Measurements from ENCODE around the gene APBA2.

The APBA2 gene

GRCh38 chr15:29054171-29055045 lies 168.6 kb downstream of the APBA2 start:
- H3K36me3 ChIP-seq (ENCODE audit: control insufficient read depth in 2 of 2, insufficient read depth in 2 of 2, low read length in 2 of 2): no peaks in the 10 kb centered on the region
- H3K4me1 ChIP-seq (ENCODE audit: control insufficient read depth, insufficient read depth, low read length): no peaks in the 10 kb centered on the region
- H3K27ac ChIP-seq (ENCODE audit: low read length): no peak overlapping the region
- peaks cover 3 to 4% of the 10 kb centered on the region in 2 donors for H3K9me3 ChIP-seq (ENCODE audit: control insufficient read depth in 2 of 2, low read length in 2 of 2)
- no peaks in the 10 kb centered on the region for H3K27me3 ChIP-seq (ENCODE audit: control insufficient read depth in 1 of 2, insufficient read depth in 2 of 2, low read length in 2 of 2)
- H3K4me3 ChIP-seq (ENCODE audit: low read length in 2 of 2): no peak overlapping the region
- H3K9ac ChIP-seq (ENCODE audit: low read length in 2 of 2): no peak overlapping the region

- Histone ChIP-seq H3K4me1 (ENCODE audit: control insufficient read depth, insufficient read depth, low read length) (no peaks in the 10 kb centered on the region), H3K4me3 (ENCODE audit: low read length in 2 of 2) (no peak overlapping the region), H3K36me3 (ENCODE audit: control insufficient read depth in 2 of 2, insufficient read depth in 2 of 2, low read length in 2 of 2) (no peaks in the 10 kb centered on the region), H3K27me3 (ENCODE audit: control insufficient read depth in 1 of 2, insufficient read depth in 2 of 2, low read length in 2 of 2) (no peaks in the 10 kb centered on the region), H3K27ac (ENCODE audit: low read length) (no peak overlapping the region), H3K9ac (ENCODE audit: low read length in 2 of 2) (no peak overlapping the region), H3K9me3 (ENCODE audit: control insufficient read depth in 2 of 2, low read length in 2 of 2) (peaks cover 4 to 7% of the 10 kb centered on the region in 2 donors)
Measured at GRCh38 chr15:29055876-29056275, 170.1 kb downstream of the APBA2 start.

GRCh38 chr15:29056839-29057450 lies 171.2 kb downstream of the APBA2 start:
- Histone ChIP-seq H3K36me3 (ENCODE audit: control insufficient read depth in 2 of 2, insufficient read depth in 2 of 2, low read length in 2 of 2) (no peaks in the 10 kb centered on the region), H3K9me3 (ENCODE audit: control insufficient read depth in 2 of 2, low read length in 2 of 2) (peaks cover 4 to 7% of the 10 kb centered on the region in 2 donors), H3K4me3 (ENCODE audit: low read length in 2 of 2) (no peak overlapping the region)

GRCh38 chr15:29057856-29058255 lies 172.1 kb downstream of the APBA2 start:
- Histone ChIP-seq H3K27ac (ENCODE audit: low read length) (no peak overlapping the region), H3K27me3 (ENCODE audit: control insufficient read depth in 1 of 2, insufficient read depth in 2 of 2, low read length in 2 of 2) (peaks cover 0 to 3% of the 10 kb centered on the region in 2 donors), H3K4me1 (ENCODE audit: control insufficient read depth, insufficient read depth, low read length) (no peaks in the 10 kb centered on the region), H3K4me3 (ENCODE audit: low read length in 2 of 2) (no peak overlapping the region), H3K9me3 (ENCODE audit: control insufficient read depth in 2 of 2, low read length in 2 of 2) (peaks cover 4 to 7% of the 10 kb centered on the region in 2 donors), H3K36me3 (ENCODE audit: control insufficient read depth in 2 of 2, insufficient read depth in 2 of 2, low read length in 2 of 2) (no peaks in the 10 kb centered on the region), H3K9ac (ENCODE audit: low read length in 2 of 2) (no peak overlapping the region)

More at GRCh38 chr15:29056839-29057450, 171.2 kb downstream of the APBA2 start:
- Histone ChIP-seq H3K27ac (ENCODE audit: low read length) (no peak overlapping the region), H3K27me3 (ENCODE audit: control insufficient read depth in 1 of 2, insufficient read depth in 2 of 2, low read length in 2 of 2) (peaks cover 0 to 3% of the 10 kb centered on the region in 2 donors), H3K4me1 (ENCODE audit: control insufficient read depth, insufficient read depth, low read length) (no peaks in the 10 kb centered on the region), H3K9ac (ENCODE audit: low read length in 2 of 2) (no peak overlapping the region)

- Histone ChIP-seq H3K9ac (ENCODE audit: low read length in 2 of 2) (no peak overlapping the region), H3K36me3 (ENCODE audit: control insufficient read depth in 2 of 2, insufficient read depth in 2 of 2, low read length in 2 of 2) (no peaks in the 10 kb centered on the region), H3K9me3 (ENCODE audit: control insufficient read depth in 2 of 2, low read length in 2 of 2) (peaks cover 4% of the 10 kb centered on the region in 2 donors), H3K4me1 (ENCODE audit: control insufficient read depth, insufficient read depth, low read length) (no peaks in the 10 kb centered on the region), H3K27ac (ENCODE audit: low read length) (no peak overlapping the region), H3K27me3 (ENCODE audit: control insufficient read depth in 1 of 2, insufficient read depth in 2 of 2, low read length in 2 of 2) (peaks cover 0 to 3% of the 10 kb centered on the region in 2 donors), H3K4me3 (ENCODE audit: low read length in 2 of 2) (no peak overlapping the region)
Measured at GRCh38 chr15:29058903-29059539, 173.2 kb downstream of the APBA2 start.

- Histone ChIP-seq H3K36me3 (ENCODE audit: control insufficient read depth in 2 of 2, insufficient read depth in 2 of 2, low read length in 2 of 2) (no peaks in the 10 kb centered on the region), H3K9ac (ENCODE audit: low read length in 2 of 2) (no peak overlapping the region), H3K9me3 (ENCODE audit: control insufficient read depth in 2 of 2, low read length in 2 of 2) (peaks cover 3 to 4% of the 10 kb centered on the region in 2 donors)
Measured at GRCh38 chr15:29059871-29060640, 174.3 kb downstream of the APBA2 start.

GRCh38 chr15:29061746-29062145 lies 176.0 kb downstream of the APBA2 start:
- Histone ChIP-seq H3K4me3 (ENCODE audit: low read length in 2 of 2) (no peak overlapping the region), H3K9me3 (ENCODE audit: control insufficient read depth in 2 of 2, low read length in 2 of 2) (peaks cover 3 to 4% of the 10 kb centered on the region in 2 donors), H3K27ac (ENCODE audit: low read length) (no peak overlapping the region), H3K4me1 (ENCODE audit: control insufficient read depth, insufficient read depth, low read length) (no peaks in the 10 kb centered on the region), H3K9ac (ENCODE audit: low read length in 2 of 2) (no peak overlapping the region), H3K27me3 (ENCODE audit: control insufficient read depth in 1 of 2, insufficient read depth in 2 of 2, low read length in 2 of 2) (peaks cover 0 to 3% of the 10 kb centered on the region in 2 donors), H3K36me3 (ENCODE audit: control insufficient read depth in 2 of 2, insufficient read depth in 2 of 2, low read length in 2 of 2) (no peaks in the 10 kb centered on the region)

More at GRCh38 chr15:29059871-29060640, 174.3 kb downstream of the APBA2 start:
- no peak overlapping the region for H3K4me3 ChIP-seq (ENCODE audit: low read length in 2 of 2)
- peaks cover 0 to 3% of the 10 kb centered on the region in 2 donors for H3K27me3 ChIP-seq (ENCODE audit: control insufficient read depth in 1 of 2, insufficient read depth in 2 of 2, low read length in 2 of 2)
- H3K27ac ChIP-seq (ENCODE audit: low read length): no peak overlapping the region
- no peaks in the 10 kb centered on the region for H3K4me1 ChIP-seq (ENCODE audit: control insufficient read depth, insufficient read depth, low read length)

GRCh38 chr15:29062179-29062591 lies 176.4 kb downstream of the APBA2 start:
- Histone ChIP-seq H3K27ac (ENCODE audit: low read length) (no peak overlapping the region), H3K4me3 (ENCODE audit: low read length in 2 of 2) (no peak overlapping the region), H3K9me3 (ENCODE audit: control insufficient read depth in 2 of 2, low read length in 2 of 2) (peaks cover 3 to 4% of the 10 kb centered on the region in 2 donors), H3K27me3 (ENCODE audit: control insufficient read depth in 1 of 2, insufficient read depth in 2 of 2, low read length in 2 of 2) (peaks cover 0 to 3% of the 10 kb centered on the region in 2 donors), H3K4me1 (ENCODE audit: control insufficient read depth, insufficient read depth, low read length) (no peaks in the 10 kb centered on the region), H3K9ac (ENCODE audit: low read length in 2 of 2) (no peak overlapping the region), H3K36me3 (ENCODE audit: control insufficient read depth in 2 of 2, insufficient read depth in 2 of 2, low read length in 2 of 2) (no peaks in the 10 kb centered on the region)

- H3K27me3 ChIP-seq (ENCODE audit: control insufficient read depth in 1 of 2, insufficient read depth in 2 of 2, low read length in 2 of 2): peaks cover 0 to 3% of the 10 kb centered on the region in 2 donors
- H3K4me3 ChIP-seq (ENCODE audit: low read length in 2 of 2): no peak overlapping the region
- H3K27ac ChIP-seq (ENCODE audit: low read length): no peak overlapping the region
- H3K9ac ChIP-seq (ENCODE audit: low read length in 2 of 2): no peak overlapping the region
- H3K9me3 ChIP-seq (ENCODE audit: control insufficient read depth in 2 of 2, low read length in 2 of 2): peaks cover 3 to 4% of the 10 kb centered on the region in 2 donors
- H3K36me3 ChIP-seq (ENCODE audit: control insufficient read depth in 2 of 2, insufficient read depth in 2 of 2, low read length in 2 of 2): no peaks in the 10 kb centered on the region
- H3K4me1 ChIP-seq (ENCODE audit: control insufficient read depth, insufficient read depth, low read length): no peaks in the 10 kb centered on the region
Measured at GRCh38 chr15:29062626-29063025, 176.9 kb downstream of the APBA2 start.

- Histone ChIP-seq H3K36me3 (ENCODE audit: control insufficient read depth in 2 of 2, insufficient read depth in 2 of 2, low read length in 2 of 2) (no peaks in the 10 kb centered on the region), H3K9me3 (ENCODE audit: control insufficient read depth in 2 of 2, low read length in 2 of 2) (peaks cover 3 to 4% of the 10 kb centered on the region in 2 donors), H3K27me3 (ENCODE audit: control insufficient read depth in 1 of 2, insufficient read depth in 2 of 2, low read length in 2 of 2) (peaks cover 0 to 3% of the 10 kb centered on the region in 2 donors), H3K9ac (ENCODE audit: low read length in 2 of 2) (no peak overlapping the region), H3K27ac (ENCODE audit: low read length) (no peak overlapping the region), H3K4me3 (ENCODE audit: low read length in 2 of 2) (no peak overlapping the region), H3K4me1 (ENCODE audit: control insufficient read depth, insufficient read depth, low read length) (no peaks in the 10 kb centered on the region)
Measured at GRCh38 chr15:29063646-29064045, 177.9 kb downstream of the APBA2 start.
